ENCODE results near the gene AMN. TPM values are rescaled to one million over a fixed set of nuclear protein-coding genes. Genes with fewer than 3 reads are reported as not detected.

Gene AMN
- total RNA-seq, 1 donor from 2014 or later: 0.06 TPM

DNA sequence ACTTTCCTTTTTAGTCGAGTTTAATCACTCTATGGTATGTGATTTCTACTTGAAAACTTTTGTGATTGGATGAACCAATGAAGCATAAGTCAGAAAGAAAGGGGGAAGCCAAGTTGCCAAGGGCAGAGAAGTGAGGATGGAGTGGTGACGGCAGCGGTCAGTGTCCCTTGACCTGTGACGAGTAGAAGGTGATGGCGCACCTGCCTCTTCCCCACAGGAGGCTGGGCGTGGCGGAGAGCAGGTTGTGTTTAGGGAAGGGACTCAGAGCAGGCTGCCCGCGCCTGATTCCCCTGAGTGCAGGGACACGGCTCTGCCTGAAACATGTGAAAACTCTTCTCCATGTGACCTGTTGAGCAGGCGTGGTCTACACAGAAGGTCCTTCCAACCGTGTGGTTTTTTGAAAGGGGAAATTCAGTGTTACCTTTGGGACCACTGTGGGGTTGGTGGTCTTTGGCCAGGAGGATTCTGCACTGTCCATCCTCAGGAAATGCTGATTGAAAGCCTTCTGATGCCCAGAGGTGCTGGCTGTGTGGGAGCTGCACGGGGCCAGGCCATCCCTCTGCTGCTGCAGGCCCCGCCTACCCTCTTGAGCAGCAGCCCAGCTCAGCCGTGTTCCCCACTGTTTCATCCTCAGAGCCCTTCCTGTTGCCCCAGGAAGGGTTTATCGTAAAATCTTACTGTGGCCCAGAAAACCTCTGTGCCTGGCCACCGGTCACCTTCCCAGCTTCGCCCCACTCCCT lies 23.5 kb upstream of the AMN start:
- TF ChIP-seq, protein P1, sequence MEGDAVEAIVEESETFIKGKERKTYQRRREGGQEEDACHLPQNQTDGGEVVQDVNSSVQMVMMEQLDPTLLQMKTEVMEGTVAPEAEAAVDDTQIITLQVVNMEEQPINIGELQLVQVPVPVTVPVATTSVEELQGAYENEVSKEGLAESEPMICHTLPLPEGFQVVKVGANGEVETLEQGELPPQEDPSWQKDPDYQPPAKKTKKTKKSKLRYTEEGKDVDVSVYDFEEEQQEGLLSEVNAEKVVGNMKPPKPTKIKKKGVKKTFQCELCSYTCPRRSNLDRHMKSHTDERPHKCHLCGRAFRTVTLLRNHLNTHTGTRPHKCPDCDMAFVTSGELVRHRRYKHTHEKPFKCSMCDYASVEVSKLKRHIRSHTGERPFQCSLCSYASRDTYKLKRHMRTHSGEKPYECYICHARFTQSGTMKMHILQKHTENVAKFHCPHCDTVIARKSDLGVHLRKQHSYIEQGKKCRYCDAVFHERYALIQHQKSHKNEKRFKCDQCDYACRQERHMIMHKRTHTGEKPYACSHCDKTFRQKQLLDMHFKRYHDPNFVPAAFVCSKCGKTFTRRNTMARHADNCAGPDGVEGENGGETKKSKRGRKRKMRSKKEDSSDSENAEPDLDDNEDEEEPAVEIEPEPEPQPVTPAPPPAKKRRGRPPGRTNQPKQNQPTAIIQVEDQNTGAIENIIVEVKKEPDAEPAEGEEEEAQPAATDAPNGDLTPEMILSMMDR (conservative IDR thresholded peaks at IDR 0.05; ENCODE audit: low read depth, low read length): no peak
- no peak for DNase-seq (ENCODE audit: low read depth)
- H3K4me3 ChIP-seq (ENCODE audit: low read depth, low read length): no peak overlapping the region

DNA sequence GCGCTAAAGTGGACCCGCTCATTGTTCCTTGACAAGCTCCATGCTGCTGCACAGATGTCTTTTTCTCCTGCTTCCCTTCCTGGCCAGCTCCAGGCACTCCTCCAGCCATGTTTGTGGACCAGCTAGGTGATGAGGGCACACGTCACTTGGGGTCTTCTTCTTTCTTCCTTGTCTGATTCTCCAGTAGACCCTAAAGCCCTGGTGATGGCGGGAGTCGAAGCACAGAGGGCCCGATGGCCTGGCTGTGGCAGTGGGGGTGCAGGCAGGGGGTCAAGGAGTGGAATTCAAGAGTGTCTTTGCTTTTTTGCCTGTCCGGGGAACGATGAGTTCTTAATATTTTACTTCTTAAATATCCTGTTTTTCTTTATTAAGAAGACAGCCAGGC lies 23.0 kb upstream of the AMN start:
- no peak overlapping the region for H3K4me3 ChIP-seq (ENCODE audit: low read depth, low read length)
- no peak for DNase-seq (ENCODE audit: low read depth)
- TF ChIP-seq, protein P1 (conservative IDR thresholded peaks at IDR 0.05; ENCODE audit: low read depth, low read length): no peak

DNA sequence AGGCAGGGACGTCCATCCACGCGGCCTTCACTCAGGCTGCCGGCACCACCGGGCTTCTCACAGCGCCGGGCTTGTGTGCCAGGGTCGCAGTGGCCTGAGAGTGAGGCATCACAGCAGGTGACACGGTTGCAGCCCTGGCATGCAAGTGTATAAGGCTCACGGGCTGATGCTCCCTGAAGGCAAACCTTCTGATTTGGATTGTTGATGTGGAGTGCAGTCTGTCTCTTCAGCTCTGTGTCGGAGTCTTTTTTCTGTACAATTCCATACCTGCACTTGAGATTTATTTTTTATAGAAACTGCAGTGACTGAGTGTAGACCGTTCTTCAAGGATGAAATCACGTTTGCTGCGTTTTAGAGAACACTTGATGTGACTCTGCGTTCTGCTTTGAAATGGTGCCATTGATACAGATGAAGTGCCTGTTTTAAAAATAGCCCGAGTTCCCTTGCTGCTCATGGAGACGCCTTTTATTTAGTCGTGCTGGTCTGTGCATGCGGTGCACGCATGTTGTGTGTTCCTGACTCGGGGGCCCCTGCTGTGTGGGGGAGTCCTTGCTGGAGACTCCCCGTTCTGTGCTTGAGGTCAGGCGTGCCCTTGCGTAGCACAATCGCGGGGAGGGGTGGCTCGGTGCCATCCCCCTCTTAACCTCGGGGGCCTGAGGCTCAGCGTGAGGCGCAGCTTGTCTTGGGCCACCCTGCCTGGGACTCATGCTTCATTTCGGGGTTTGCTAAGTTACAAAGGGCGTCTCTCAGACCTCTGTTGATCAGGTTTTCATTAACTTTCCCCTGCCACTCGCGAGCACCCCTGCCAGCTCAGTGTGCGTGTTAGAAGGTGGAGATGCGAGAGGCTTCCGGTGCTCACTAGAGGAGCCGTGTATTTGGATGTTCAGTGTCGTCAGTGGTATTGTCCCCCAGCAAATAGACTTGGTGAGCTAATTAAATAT lies 21.6 kb upstream of the AMN start:
- H3K4me3 ChIP-seq (ENCODE audit: low read depth, low read length): no peak overlapping the region
- DNase-seq (ENCODE audit: low read depth): no peak
- TF ChIP-seq, protein P1 (conservative IDR thresholded peaks at IDR 0.05; ENCODE audit: low read depth, low read length): no peak

DNA sequence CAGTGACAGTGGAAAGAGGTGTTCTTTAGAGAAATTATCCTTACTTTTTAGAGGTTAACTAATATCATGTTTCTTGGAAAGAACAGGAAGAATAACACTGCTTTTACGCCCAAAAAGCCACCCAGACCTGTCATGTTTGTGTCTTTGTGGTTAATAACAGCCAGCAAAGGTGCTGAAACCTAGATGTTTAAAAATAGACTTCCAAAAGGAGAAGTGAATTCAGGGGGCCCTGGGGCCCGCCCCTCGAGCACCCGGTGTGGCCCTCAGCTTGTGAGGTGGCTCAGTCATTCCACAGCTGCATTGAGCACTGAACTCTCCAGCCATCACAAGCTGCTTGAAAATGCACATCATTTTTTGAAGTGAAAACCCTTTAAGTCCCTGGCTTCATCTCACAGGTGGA lies 20.8 kb upstream of the AMN start:
- H3K4me3 ChIP-seq (ENCODE audit: low read depth, low read length): no peak overlapping the region
- TF ChIP-seq, protein P1 (conservative IDR thresholded peaks at IDR 0.05; ENCODE audit: low read depth, low read length): no peak
- DNase-seq (ENCODE audit: low read depth): no peak

DNA sequence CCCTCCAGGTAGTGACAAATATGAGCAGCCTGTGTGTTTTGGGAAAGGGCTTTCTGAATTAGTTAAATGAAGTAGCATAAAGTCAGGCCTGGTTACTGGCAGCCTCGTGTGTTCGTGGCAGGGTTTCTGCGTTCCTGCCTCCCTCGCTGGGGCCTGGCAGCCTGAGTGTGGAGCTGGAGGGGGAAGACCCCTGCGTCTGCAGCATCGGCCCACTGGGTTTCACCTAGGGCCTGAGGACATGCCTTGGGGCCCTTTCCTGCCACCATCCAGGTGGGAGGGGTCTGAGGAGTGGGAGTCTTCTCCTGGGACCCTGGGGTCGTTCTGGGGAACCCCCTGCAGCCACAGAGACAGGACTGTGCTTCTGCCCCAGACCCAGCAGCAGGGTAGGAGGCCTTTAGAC lies 20.4 kb upstream of the AMN start:
- TF ChIP-seq, protein P1 (conservative IDR thresholded peaks at IDR 0.05; ENCODE audit: low read depth, low read length): no peak
- DNase-seq (ENCODE audit: low read depth): no peak
- no peak overlapping the region for H3K4me3 ChIP-seq (ENCODE audit: low read depth, low read length)

DNA sequence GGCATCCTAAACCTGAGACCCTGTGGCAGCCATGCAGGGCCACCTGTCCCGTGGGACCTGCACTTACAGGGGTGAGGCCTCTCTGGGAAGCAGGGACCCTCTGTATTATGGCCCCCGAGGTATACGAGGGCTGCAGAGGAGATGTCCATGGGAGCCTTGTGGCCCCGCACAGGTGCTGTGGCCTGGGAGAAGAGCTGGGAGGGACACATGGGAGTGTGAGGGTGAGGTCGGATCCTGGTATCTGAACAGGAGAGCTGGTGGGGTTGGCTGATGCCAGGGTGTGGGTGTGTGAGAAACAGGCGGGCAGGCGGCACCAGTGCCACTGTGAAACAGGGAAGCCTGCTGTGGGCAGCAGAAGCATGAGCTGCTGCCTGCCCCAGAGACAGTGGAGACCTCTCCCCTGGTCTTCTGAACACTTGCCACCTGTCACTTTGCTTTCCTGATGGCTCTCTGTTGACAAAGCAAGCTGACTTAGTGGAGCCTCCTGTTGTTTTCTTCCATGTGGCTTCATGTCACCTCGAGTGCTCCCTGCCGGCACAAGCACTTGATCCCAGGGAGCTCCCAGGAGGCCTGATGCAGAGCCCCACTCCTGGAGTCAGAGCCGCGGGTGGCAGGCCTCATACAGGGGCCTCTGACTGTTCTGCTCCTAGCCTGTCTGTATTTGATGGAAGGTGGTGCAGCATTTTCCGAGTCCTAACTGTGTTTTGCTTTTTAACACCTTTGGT lies 19.8 kb upstream of the AMN start:
- DNase-seq (ENCODE audit: low read depth): no peak
- TF ChIP-seq, protein P1 (conservative IDR thresholded peaks at IDR 0.05; ENCODE audit: low read depth, low read length): no peak
- no peak overlapping the region for H3K4me3 ChIP-seq (ENCODE audit: low read depth, low read length)

Measured in epithelial cell of proximal tubule (primary cell).